Measurements from ENCODE around the gene MAN1C1.

Gene MAN1C1

DNA sequence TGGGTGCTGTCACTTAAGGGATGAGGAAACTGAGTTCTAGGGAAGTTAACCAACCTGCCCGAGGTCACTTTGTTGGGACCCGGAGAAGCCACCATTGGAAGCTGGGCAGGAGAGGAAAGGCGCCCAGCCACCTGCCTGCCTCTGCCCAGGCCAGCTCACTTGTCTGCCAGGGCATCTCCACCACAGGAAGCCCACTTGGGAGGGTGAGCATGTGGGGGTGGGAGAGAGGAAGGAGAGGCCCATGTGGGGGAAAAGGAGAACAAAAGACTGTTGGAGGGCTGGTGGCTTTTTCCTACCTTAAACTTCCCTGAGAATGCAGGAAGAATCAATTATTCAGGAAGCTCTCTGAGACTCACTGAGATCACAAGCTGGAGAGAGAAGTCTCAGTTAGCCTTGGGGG is 139.6 kb downstream of the MAN1C1 start:
- Histone ChIP-seq H3K27me3 (ENCODE audit: insufficient read depth, low read depth) (no peaks in the 10 kb centered on the region), H3K27ac (no peak overlapping the region), H3K4me1 (ENCODE audit: low read depth, poor library complexity, severe bottlenecking) (no peaks in the 10 kb centered on the region), H3K4me3 (IDR thresholded peaks at IDR 0.05; ENCODE audit: insufficient read depth, low read depth, low read length) (no peak overlapping the region), H4K20me1 (ENCODE audit: insufficient read depth) (no peaks in the 10 kb centered on the region), H3K4me2 (no peak overlapping the region), H3K36me3 (ENCODE audit: insufficient read depth) (no peaks in the 10 kb centered on the region), H3K79me2 (ENCODE audit: insufficient read depth, low read depth) (no peaks in the 10 kb centered on the region), H3K9ac (no peak overlapping the region), H2AFZ (ENCODE audit: low read depth) (no peak overlapping the region)
- TF ChIP-seq, protein P1, sequence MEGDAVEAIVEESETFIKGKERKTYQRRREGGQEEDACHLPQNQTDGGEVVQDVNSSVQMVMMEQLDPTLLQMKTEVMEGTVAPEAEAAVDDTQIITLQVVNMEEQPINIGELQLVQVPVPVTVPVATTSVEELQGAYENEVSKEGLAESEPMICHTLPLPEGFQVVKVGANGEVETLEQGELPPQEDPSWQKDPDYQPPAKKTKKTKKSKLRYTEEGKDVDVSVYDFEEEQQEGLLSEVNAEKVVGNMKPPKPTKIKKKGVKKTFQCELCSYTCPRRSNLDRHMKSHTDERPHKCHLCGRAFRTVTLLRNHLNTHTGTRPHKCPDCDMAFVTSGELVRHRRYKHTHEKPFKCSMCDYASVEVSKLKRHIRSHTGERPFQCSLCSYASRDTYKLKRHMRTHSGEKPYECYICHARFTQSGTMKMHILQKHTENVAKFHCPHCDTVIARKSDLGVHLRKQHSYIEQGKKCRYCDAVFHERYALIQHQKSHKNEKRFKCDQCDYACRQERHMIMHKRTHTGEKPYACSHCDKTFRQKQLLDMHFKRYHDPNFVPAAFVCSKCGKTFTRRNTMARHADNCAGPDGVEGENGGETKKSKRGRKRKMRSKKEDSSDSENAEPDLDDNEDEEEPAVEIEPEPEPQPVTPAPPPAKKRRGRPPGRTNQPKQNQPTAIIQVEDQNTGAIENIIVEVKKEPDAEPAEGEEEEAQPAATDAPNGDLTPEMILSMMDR (conservative IDR thresholded peaks at IDR 0.05; ENCODE audit: low read depth, low read length) = no peak

DNA sequence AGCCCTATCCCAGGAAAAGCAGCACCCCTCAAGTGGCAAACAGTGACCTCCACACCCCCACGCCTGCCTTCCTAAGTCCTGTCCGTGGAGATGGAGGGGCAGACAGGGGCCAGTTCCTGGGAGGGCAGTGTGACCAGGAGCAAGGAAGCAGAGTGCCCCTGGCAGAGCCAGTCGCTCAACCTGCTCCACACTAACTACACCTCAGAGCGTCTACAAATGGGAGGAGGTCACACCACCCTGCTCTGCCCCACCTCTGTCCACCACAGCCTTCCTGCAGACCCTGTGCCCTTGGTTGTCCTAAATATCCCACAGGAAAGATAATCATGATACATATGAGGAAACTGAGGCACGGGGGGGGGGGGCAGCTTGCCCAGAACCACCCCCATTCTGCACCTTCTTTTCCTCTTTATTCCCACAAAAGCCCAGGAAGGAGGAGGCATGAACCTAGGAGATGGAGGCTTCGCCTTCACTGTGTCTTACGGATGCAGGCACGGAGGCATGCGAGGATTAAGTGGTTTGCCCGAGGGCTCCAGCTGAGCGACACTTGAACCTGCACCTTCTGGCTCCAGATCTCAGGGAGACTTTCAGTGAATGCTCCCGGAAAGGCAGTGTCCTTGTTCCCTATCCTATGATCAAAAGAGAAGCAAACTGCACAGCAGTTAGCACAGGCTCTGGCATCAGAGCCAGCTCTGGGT is 140.7 kb downstream of the MAN1C1 start:
- no peak overlapping the region for H3K4me2 ChIP-seq
- no peak overlapping the region for H2AFZ ChIP-seq (ENCODE audit: low read depth)
- TF ChIP-seq, protein P1 (conservative IDR thresholded peaks at IDR 0.05; ENCODE audit: low read depth, low read length) = no peak
- H3K79me2 ChIP-seq (ENCODE audit: insufficient read depth, low read depth) = no peaks in the 10 kb centered on the region
- H3K36me3 ChIP-seq (ENCODE audit: insufficient read depth) = no peaks in the 10 kb centered on the region
- no peaks in the 10 kb centered on the region for H3K27me3 ChIP-seq (ENCODE audit: insufficient read depth, low read depth)
- H3K4me3 ChIP-seq (IDR thresholded peaks at IDR 0.05; ENCODE audit: insufficient read depth, low read depth, low read length) = no peak overlapping the region
- H3K27ac ChIP-seq = no peak overlapping the region
- no peaks in the 10 kb centered on the region for H3K4me1 ChIP-seq (ENCODE audit: low read depth, poor library complexity, severe bottlenecking)
- no peak overlapping the region for H3K9ac ChIP-seq
- no peaks in the 10 kb centered on the region for H4K20me1 ChIP-seq (ENCODE audit: insufficient read depth)

DNA sequence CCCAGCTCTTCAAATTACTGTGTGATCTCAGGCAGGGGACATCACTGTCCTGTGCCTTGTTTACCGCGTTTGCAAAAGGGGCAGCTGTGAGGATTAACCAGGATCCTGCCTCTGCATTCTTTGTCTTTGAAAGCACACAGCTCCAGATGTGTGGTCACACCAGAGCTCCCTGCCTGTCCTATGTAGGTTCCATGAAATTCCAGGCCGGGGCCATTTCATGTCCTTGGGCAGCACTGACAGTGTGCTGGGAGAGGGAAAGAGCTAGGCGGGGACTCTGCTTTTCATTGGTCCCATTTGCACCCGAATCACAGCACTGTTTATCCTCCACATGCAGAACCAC is 141.2 kb downstream of the MAN1C1 start:
- Histone ChIP-seq H3K27ac (no peak overlapping the region), H2AFZ (ENCODE audit: low read depth) (no peak overlapping the region), H3K36me3 (ENCODE audit: insufficient read depth) (no peaks in the 10 kb centered on the region), H3K27me3 (ENCODE audit: insufficient read depth, low read depth) (no peaks in the 10 kb centered on the region), H3K4me1 (ENCODE audit: low read depth, poor library complexity, severe bottlenecking) (peaks cover under 1% of the 10 kb centered on the region), H3K79me2 (ENCODE audit: insufficient read depth, low read depth) (no peaks in the 10 kb centered on the region), H3K4me3 (IDR thresholded peaks at IDR 0.05; ENCODE audit: insufficient read depth, low read depth, low read length) (no peak overlapping the region), H3K4me2 (no peak overlapping the region), H3K9ac (no peak overlapping the region), H4K20me1 (ENCODE audit: insufficient read depth) (no peaks in the 10 kb centered on the region)
- TF ChIP-seq, protein P1 (conservative IDR thresholded peaks at IDR 0.05; ENCODE audit: low read depth, low read length) = no peak

DNA sequence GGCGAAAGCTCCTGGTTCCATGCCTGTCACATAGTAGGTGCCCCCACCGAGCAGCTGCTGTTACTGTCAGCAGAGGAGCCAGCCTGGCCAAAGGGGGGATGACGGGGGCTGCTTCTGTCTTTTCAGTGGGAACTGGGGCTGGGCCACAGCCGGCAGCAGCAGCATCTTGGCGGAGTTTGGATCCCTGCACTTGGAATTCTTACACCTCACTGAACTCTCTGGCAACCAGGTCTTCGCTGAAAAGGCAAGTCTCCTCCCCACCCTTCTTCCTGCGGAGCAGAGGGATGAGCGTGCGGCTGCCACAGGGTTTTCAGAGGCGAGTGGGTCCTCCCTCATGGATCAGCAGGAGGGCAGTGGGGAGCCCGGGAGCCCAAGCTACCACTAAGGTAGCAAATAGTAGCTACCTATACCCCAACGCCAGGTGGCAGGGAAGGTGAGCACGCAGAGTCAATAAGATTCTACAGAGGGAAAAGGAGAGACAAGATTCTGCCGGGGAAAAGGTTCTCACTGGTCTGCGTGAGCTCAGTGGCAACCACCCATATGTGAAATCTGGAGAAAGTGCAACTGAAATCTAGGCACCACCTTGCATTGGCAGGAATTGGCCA is 142.0 kb downstream of the MAN1C1 start:
- Histone ChIP-seq H3K4me3 (IDR thresholded peaks at IDR 0.05; ENCODE audit: insufficient read depth, low read depth, low read length) (no peak overlapping the region), H3K9ac (no peak overlapping the region), H4K20me1 (ENCODE audit: insufficient read depth) (no peaks in the 10 kb centered on the region), H3K36me3 (ENCODE audit: insufficient read depth) (no peaks in the 10 kb centered on the region), H3K4me1 (ENCODE audit: low read depth, poor library complexity, severe bottlenecking) (peaks cover 6% of the 10 kb centered on the region), H3K27me3 (ENCODE audit: insufficient read depth, low read depth) (no peaks in the 10 kb centered on the region), H3K27ac (no peak overlapping the region), H3K79me2 (ENCODE audit: insufficient read depth, low read depth) (no peaks in the 10 kb centered on the region), H2AFZ (ENCODE audit: low read depth) (no peak overlapping the region), H3K4me2 (no peak overlapping the region)
- TF ChIP-seq, protein P1 (conservative IDR thresholded peaks at IDR 0.05; ENCODE audit: low read depth, low read length) = no peak
